H9 (cell line): ENCODE results near the gene ZFR2. TPM values are rescaled to one million over a fixed set of nuclear protein-coding genes. Genes with fewer than 3 reads are reported as not detected.

Source experiments
- DNase-seq: peaks from one replicate; pipeline ENCODE4 v3.0.0-alpha.2; 2017
- H2AFZ ChIP-seq: one replicate; pipeline ENCODE4 v1.6.1; 2013; ENCODE audit warnings: mild to moderate bottlenecking, low read length, control low read depth, moderate library complexity
- H2AK5ac ChIP-seq: 2 replicates; pipeline ENCODE4 v1.6.1; 2013; ENCODE audit warnings: low read length, control low read depth, mixed read lengths; ENCODE audit not compliant: insufficient read length
- H2BK120ac ChIP-seq: one replicate; pipeline ENCODE4 v1.6.1; 2013; ENCODE audit warnings: low read depth, mild to moderate bottlenecking, low read length, control low read depth, inconsistent platforms; ENCODE audit not compliant: poor library complexity, severe bottlenecking
- H2BK12ac ChIP-seq: 2 replicates; pipeline ENCODE4 v1.6.1; 2013; ENCODE audit warnings: low read length, control low read depth, mixed read lengths, low read depth; ENCODE audit not compliant: insufficient read length
- H2BK15ac ChIP-seq: 2 replicates; pipeline ENCODE4 v1.6.1; 2013; ENCODE audit warnings: low read depth, low read length, control low read depth
- H2BK20ac ChIP-seq: one replicate; pipeline ENCODE4 v1.6.1; 2013; ENCODE audit warnings: low read depth, mild to moderate bottlenecking, low read length, control low read depth, inconsistent platforms; ENCODE audit not compliant: poor library complexity, severe bottlenecking
- H2BK5ac ChIP-seq: 2 replicates; pipeline ENCODE4 v1.6.1; 2013; ENCODE audit warnings: low read length, control low read depth, mixed read lengths; ENCODE audit not compliant: insufficient read length
- H3K14ac ChIP-seq: 2 replicates; pipeline ENCODE4 v1.6.1; 2013; ENCODE audit warnings: low read length, control low read depth; ENCODE audit not compliant: insufficient read depth
- H3K18ac ChIP-seq: 2 replicates; pipeline ENCODE4 v1.6.1; 2013; ENCODE audit warnings: low read depth, mild to moderate bottlenecking, mixed read lengths, low read length, control low read depth; ENCODE audit not compliant: insufficient read length
- H3K23ac ChIP-seq: 2 replicates; pipeline ENCODE4 v1.6.1; 2013; ENCODE audit warnings: low read length, control low read depth, mixed read lengths, low read depth; ENCODE audit not compliant: insufficient read length
- H3K23me2 ChIP-seq: 2 replicates; pipeline ENCODE4 v1.6.1; 2013; ENCODE audit warnings: low read depth, mild to moderate bottlenecking, mixed read lengths, low read length, control low read depth; ENCODE audit not compliant: insufficient read length, poor library complexity, severe bottlenecking
- H3K27ac ChIP-seq: 2 replicates; pipeline ENCODE4 v1.5.1; 2013; ENCODE audit warnings: low read length, control low read depth, mixed read lengths, low read depth; ENCODE audit not compliant: insufficient read length
- H3K27me3 ChIP-seq: 2 replicates; pipeline ENCODE4 v1.6.1; 2013; ENCODE audit warnings: low read length, control low read depth, inconsistent platforms; ENCODE audit not compliant: insufficient read depth
- H3K4ac ChIP-seq: 2 replicates; pipeline ENCODE4 v1.6.1; 2013; ENCODE audit warnings: low read depth, mild to moderate bottlenecking, control low read depth, inconsistent platforms, low read length, moderate library complexity
- H3K4me1 ChIP-seq: 2 replicates; pipeline ENCODE4 v1.6.1; 2013; ENCODE audit warnings: low read length, control low read depth, inconsistent platforms; ENCODE audit not compliant: insufficient read depth
- H3K4me2 ChIP-seq: 2 replicates; pipeline ENCODE4 v1.6.1; 2013; ENCODE audit warnings: low read length, control low read depth, mixed read lengths; ENCODE audit not compliant: insufficient read length, insufficient read depth
- H3K56ac ChIP-seq: 2 replicates; pipeline ENCODE4 v1.6.1; 2013; ENCODE audit warnings: low read depth, mild to moderate bottlenecking, mixed read lengths, low read length, control low read depth; ENCODE audit not compliant: insufficient read length
- H3K79me1 ChIP-seq: 2 replicates; pipeline ENCODE4 v1.6.1; 2013; ENCODE audit warnings: low read depth, mild to moderate bottlenecking, moderate library complexity, low read length, control low read depth, inconsistent platforms; ENCODE audit not compliant: insufficient read depth, poor library complexity, severe bottlenecking
- H3K79me2 ChIP-seq: 2 replicates; pipeline ENCODE4 v1.6.1; 2013; ENCODE audit warnings: low read length, control low read depth, inconsistent platforms; ENCODE audit not compliant: insufficient read depth
- H3K9ac ChIP-seq: 2 replicates; pipeline ENCODE4 v1.6.1; 2013; ENCODE audit warnings: low read length, control low read depth, mixed read lengths; ENCODE audit not compliant: insufficient read length; ENCODE audit errors: extremely low read depth
- H3K9me3 ChIP-seq: one replicate; pipeline ENCODE4 v1.6.1; 2013; ENCODE audit warnings: low read depth, low read length, inconsistent platforms; ENCODE audit not compliant: control insufficient read depth
- H3T11ph ChIP-seq: one replicate; pipeline ENCODE4 v1.6.1; 2013; ENCODE audit warnings: mild to moderate bottlenecking, low read length, control low read depth, inconsistent platforms
- H4K20me1 ChIP-seq: one replicate; pipeline ENCODE4 v1.6.1; 2013; ENCODE audit not compliant: control insufficient read depth, insufficient read length, insufficient read depth
- H4K5ac ChIP-seq: 2 replicates; pipeline ENCODE4 v1.6.1; 2013; ENCODE audit warnings: low read depth, mild to moderate bottlenecking, mixed read lengths, low read length, control low read depth; ENCODE audit not compliant: insufficient read length
- H4K8ac ChIP-seq: replicated peaks from 2 replicates; pipeline ENCODE4 v1.6.1; 2013; ENCODE audit warnings: low read length, control low read depth, mixed read lengths, low read depth; ENCODE audit not compliant: insufficient read length
- H4K91ac ChIP-seq: 2 replicates; pipeline ENCODE4 v1.6.1; 2013; ENCODE audit warnings: low read depth, mild to moderate bottlenecking, moderate library complexity, mixed read lengths, low read length, control low read depth; ENCODE audit not compliant: insufficient read length
- H3K27ac Mint-ChIP-seq, 3 experiments: 2 replicates in 2 of 3; 3 replicates in 1 of 3; pipeline ENCODE4 v1.8.0; 2020 to 2021; ENCODE audit warnings: mixed read lengths in 3 of 3, mild to moderate bottlenecking in 1 of 3, moderate library complexity in 1 of 3
- H3K27me3 Mint-ChIP-seq: 2 replicates; pipeline ENCODE4 v1.8.0; 2021; ENCODE audit warnings: low read depth, mild to moderate bottlenecking, moderate library complexity, mixed read lengths
- H3K36me3 Mint-ChIP-seq, 3 experiments: 2 replicates in 2 of 3; 3 replicates in 1 of 3; pipeline ENCODE4 v1.8.0; 2020 to 2021; ENCODE audit warnings: low read depth in 3 of 3, mixed read lengths in 3 of 3; ENCODE audit not compliant: insufficient read depth in 1 of 3
- H3K4me1 Mint-ChIP-seq, 2 experiments: 2 replicates each; pipeline ENCODE4 v1.8.0; 2020; ENCODE audit warnings: mixed read lengths in 2 of 2
- H3K4me3 Mint-ChIP-seq, 2 experiments: 2 replicates in 1 of 2; 3 replicates in 1 of 2; pipeline ENCODE4 v1.8.0; 2020 to 2021; ENCODE audit warnings: mild to moderate bottlenecking in 2 of 2, mixed read lengths in 2 of 2, moderate library complexity in 1 of 2
- H3K9me3 Mint-ChIP-seq, 2 experiments: 2 replicates in 1 of 2; 3 replicates in 1 of 2; pipeline ENCODE4 v1.8.0; 2020; ENCODE audit warnings: mild to moderate bottlenecking in 2 of 2, mixed read lengths in 2 of 2, moderate library complexity in 1 of 2
- CTCF ChIP-seq: fragments of 200-600 bp; sonication (generic); conservative IDR thresholded peaks from 3 replicates; pipeline ENCODE4 v1.8.0; 2021; ENCODE audit warnings: antibody characterized with exemption, mild to moderate bottlenecking
- WGBS: extraction: QIAGEN DNeasy Blood & Tissue Kit; methylation state at CpG from one replicate; pipeline ENCODE4 v1.1.7; 2013; ENCODE audit warnings: missing lambda C conversion rate, low lambda C conversion rate, mixed read lengths; ENCODE audit not compliant: insufficient read length; ENCODE audit errors: extremely low coverage; 5-methylcytosine and 5-hydroxymethylcytosine counted together
- total RNA-seq: library from RNA; stranded (reverse); gene quantifications from 2 replicates; pipeline ENCODE4 v1.2.1, GENCODE V29; 2021

The ZFR2 gene
- total RNA-seq, 1 experiment from 2014 or later, result 18.3 TPM

- Histone ChIP-seq H3K4me2 (no peak overlapping the region), H3K4ac (no peak overlapping the region), H3K9me3 (peaks cover 19% of the 10 kb centered on the region), H4K91ac (no peak overlapping the region), H2BK15ac (no peak overlapping the region), H3K14ac (no peak overlapping the region), H2BK20ac (no peak overlapping the region), H4K20me1 (no peaks in the 10 kb centered on the region), H3K23ac (no peak overlapping the region), H3K56ac (no peak overlapping the region), H3K27me3 (no peaks in the 10 kb centered on the region), H2BK120ac (no peak overlapping the region), H4K8ac (no peak overlapping the region), H3K27ac (no peak overlapping the region), H3K23me2 (no peaks in the 10 kb centered on the region), H3T11ph (no peak overlapping the region), H2AK5ac (no peak overlapping the region), H2BK12ac (no peak overlapping the region), H2AFZ (no peak overlapping the region), H3K79me2 (no peaks in the 10 kb centered on the region), H3K9ac (no peak overlapping the region), H3K18ac (no peak overlapping the region), H3K4me1 (no peaks in the 10 kb centered on the region), H2BK5ac (no peak overlapping the region), H4K5ac (no peak overlapping the region), H3K79me1 (no peaks in the 10 kb centered on the region)
- Mint-ChIP-seq H3K4me3 (no peak overlapping the region), H3K9me3 (peaks cover 21 to 23% of the 10 kb centered on the region in 2 experiments), H3K27ac (no peak overlapping the region), H3K36me3 (peaks cover 21 to 24% (median 21%) of the 10 kb centered on the region in 3 experiments), H3K27me3 (peaks cover 18% of the 10 kb centered on the region), H3K4me1 (peaks cover 0 to 5% of the 10 kb centered on the region in 2 experiments; a peak in 1 of 4 replicates)
- no peak for TF ChIP-seq CTCF
- no CpG with 5 or more reads among the region's 44 CpGs for WGBS
- no peak for DNase-seq
These were observed 89.7 kb downstream of the ZFR2 start for GRCh38 chr19:3778899-3779723.
